RWPE1 (cell line): Measurements from ENCODE around the gene SRCAP.
A peak's percentile ranks its signal among the peaks of the same experiment; 100 is the strongest.

ENCODE experiments used
- CTCF ChIA-PET: fragments of 350-600 bp; sonication (Branson Sonifier 250); formaldehyde crosslinking; extraction: SDS; loops from one replicate; lab custom pipeline; 2021; lab: Yijun Ruan, JAX
- POLR2A ChIA-PET: fragments of 400-600 bp; formaldehyde crosslinking; extraction: SDS; loops from one replicate; lab custom pipeline; 2020; ENCODE audit warnings: antibody characterized with exemption; ENCODE audit not compliant: low non-redundant PET; lab: Yijun Ruan, JAX
- DNase-seq: peaks from one replicate; pipeline ENCODE4 v3.0.0; 2012; ENCODE audit warnings: low spot score
- H3K27ac ChIP-seq: fragments of 450-650 bp; 2 replicates; pipeline ENCODE4 v1.5.1; 2017
- TF ChIP-seq, protein P1 (sequence below): fragments of 450-650 bp; conservative IDR thresholded peaks from 2 replicates; pipeline ENCODE4 v1.5.1; 2017; ENCODE audit warnings: low read depth, mild to moderate bottlenecking

Gene SRCAP

DNA sequence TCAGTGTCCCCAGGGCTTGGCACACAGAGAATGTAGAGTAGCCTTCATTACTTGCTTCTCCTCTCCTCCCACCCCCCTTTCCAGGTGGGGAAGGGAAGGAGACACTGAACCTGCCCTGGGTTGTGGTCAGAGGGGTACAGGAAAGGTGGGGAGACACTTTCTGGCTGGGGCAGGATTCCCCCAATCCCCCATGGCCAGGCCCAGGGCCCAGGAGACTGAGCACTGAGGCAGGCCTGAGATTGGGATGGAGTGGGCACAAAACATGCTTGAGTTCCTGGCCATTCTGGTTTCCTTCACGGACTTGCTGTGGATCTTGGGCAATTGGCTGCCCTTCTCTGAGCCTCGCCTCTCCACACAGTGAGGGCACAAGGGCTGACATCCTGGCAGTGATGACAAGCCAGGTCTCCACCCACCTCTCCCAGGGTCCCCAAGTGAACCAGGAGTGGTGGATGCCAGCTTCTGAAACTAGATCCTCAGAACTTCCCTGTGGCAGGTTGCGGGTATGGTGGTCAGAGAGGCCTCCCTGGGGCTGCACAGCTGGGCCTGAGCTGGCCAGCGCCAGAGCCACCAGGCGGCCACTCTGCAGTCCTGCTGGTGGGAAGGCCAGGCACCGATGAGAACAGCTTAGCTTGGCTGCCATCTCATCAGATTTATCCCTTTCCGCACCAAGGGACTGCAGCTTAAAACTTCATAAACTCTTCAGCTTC is 78.8 kb downstream of the SRCAP start:
- POLR2A ChIA-PET = no interaction called here
- CTCF ChIA-PET = interaction anchor here (0.6 kb wide), 2 partner anchors 228 to 630 kb away, joined by 3 to 4 read pairs; no protein-coding TSS in a partner anchor
- H3K27ac ChIP-seq = peak overlapping the region; percentile 95
- TF ChIP-seq, protein P1, sequence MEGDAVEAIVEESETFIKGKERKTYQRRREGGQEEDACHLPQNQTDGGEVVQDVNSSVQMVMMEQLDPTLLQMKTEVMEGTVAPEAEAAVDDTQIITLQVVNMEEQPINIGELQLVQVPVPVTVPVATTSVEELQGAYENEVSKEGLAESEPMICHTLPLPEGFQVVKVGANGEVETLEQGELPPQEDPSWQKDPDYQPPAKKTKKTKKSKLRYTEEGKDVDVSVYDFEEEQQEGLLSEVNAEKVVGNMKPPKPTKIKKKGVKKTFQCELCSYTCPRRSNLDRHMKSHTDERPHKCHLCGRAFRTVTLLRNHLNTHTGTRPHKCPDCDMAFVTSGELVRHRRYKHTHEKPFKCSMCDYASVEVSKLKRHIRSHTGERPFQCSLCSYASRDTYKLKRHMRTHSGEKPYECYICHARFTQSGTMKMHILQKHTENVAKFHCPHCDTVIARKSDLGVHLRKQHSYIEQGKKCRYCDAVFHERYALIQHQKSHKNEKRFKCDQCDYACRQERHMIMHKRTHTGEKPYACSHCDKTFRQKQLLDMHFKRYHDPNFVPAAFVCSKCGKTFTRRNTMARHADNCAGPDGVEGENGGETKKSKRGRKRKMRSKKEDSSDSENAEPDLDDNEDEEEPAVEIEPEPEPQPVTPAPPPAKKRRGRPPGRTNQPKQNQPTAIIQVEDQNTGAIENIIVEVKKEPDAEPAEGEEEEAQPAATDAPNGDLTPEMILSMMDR = no peak
- no peak for DNase-seq

DNA sequence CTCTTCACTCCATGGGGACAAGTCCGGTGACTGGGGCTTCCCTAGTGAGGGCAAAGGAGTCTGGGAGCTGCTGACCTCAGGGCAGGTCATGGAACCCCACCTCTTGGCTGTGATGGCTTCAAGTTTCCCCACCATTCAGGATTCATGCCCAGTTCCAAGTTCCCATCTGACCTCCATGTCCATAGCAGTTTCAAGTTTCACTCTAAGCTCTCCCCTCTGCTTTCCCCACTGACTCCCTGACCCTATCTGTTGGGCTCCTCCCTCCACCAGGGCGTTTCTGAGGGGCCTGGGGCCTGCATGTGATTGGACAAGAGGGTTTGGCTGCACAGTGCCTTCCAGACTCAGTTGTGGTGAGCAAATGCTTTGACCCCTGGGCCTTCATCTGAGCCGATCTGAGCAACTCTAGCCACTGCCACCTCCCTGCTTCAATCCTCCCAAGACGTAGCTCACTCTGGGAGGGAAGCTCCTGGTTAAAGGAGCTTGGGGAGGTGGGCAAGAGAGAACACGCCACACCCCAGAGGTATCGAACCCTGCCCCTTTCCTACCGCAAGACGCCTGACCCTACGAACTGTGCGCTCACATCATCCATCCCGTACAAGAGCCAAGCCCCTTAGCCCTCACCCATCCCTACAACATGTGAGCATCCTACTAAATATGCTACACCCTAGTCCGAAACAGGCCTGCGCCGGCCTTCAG is 79.7 kb downstream of the SRCAP start:
- ChIA-PET POLR2A (interaction anchor here (0.6 kb wide), 1 partner anchor 131 kb away, joined by 3 read pairs; no protein-coding TSS in a partner anchor), CTCF (interaction anchor here (0.6 kb wide), 1 partner anchor 229 kb away, joined by 4 read pairs; no protein-coding TSS in a partner anchor)
- no peak for DNase-seq
- TF ChIP-seq, protein P1 = no peak
- peak overlapping the region; percentile 95 for H3K27ac ChIP-seq

DNA sequence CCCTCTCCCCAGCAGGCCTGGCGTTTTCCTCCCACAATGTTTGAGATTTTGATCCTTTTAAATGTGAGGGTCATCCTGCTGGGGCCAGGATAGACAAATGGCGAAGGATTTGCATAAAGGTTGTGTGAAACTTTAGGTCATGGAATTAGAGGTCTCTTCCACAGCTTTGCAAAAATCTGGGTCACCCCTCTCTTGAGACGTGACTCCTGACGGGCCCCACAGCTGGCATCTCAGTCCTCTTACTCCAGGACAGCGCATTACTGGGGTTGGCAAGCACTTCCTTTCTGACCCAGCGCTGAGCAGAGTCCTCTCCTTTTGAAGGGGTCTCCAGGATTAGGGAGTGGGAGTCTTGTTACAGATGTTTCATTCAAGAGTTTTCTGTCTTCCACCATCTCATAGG is 80.6 kb downstream of the SRCAP start:
- POLR2A ChIA-PET = no interaction called here
- TF ChIP-seq, protein P1 = no peak
- no peak for DNase-seq
- CTCF ChIA-PET = no interaction called here
- peak overlapping the region; percentile 95 for H3K27ac ChIP-seq

DNA sequence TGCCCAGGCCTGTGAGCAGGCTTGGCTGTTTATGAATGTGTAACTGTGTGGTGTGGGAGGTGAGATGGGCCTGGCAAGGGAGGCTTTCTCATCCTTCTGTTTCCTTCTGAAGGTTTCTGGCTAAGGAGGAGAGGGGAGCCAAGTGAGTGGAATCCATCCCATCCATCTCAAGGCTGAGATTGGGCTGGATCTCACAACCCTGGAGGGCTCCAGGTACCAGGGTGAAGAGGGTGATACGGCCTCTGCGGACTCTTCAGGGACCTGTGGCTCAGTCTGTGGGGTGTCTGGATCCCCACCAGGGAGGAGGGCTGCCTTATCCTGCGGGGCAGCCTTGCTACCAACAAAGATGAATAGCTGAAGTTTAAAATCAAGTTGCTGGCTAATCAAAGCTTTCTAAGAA is 81.0 kb downstream of the SRCAP start:
- ChIA-PET POLR2A (no interaction called here), CTCF (no interaction called here)
- DNase-seq = no peak
- TF ChIP-seq, protein P1 = no peak
- peak overlapping the region; percentile 95 for H3K27ac ChIP-seq

DNA sequence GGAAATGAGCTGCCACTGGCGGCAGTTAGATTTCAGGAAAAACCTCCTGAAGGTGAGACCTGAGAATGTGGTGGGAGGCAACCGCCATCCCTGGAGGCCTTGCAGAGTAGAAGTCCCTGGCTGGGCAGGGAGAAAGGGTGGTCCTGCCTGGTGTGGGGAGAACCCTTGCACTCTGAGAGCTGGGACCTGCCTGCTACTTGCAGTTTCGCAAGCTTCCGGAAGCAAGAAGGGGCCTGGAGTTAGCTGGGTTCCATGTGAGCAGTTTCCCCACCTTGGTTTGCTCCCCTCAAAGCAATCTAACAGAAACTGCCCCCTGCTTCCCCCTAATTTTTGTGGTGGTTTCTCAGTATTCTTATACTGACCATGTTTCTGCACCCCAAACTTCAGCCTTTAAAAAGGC is 81.6 kb downstream of the SRCAP start:
- ChIA-PET POLR2A (no interaction called here), CTCF (interaction anchor here (0.5 to 0.6 kb wide), 2 partner anchors 18 to 25 kb away, joined by 3 to 4 read pairs; no protein-coding TSS in a partner anchor)
- DNase-seq = no peak
- peak overlapping the region; percentile 95 for H3K27ac ChIP-seq
- TF ChIP-seq, protein P1 = no peak

DNA sequence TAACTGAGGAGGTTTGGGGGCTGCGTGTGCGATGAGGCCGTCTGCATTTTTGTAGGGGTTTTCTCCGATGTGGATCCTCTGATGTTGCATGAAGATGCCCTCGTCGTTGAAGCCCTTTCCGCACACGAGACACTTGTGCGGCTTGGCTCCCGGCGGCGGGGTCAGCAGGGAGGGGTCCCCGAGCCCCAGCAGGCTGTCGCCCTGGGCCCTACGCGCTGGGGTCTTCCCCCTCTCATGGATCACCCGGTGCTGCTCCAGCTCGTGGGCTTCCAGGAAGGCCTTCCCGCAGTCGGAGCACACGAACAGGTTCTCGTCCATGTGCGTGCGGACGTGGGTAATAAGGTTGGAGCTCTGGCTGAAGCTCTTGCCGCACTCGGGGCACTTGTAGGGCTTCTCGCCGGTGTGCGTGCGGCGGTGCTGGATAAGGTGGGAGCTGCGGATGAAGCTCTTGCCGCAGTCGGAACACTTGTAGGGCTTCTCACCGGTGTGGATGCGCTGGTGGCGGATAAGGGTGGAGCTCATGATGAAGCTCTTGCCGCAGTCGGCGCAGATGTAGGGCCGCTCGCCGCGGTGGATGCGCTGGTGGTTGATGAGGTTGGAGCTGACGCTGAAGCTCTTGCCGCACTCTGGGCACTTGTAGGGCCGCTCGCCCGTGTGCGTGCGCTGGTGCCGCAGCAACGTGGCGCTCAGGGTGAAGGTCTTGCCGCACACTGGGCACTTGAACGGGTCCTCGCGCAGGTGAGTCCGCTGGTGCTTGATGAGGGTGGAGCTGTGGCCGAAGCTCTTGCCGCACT is 83.7 kb downstream of the SRCAP start:
- TF ChIP-seq, protein P1 = no peak
- CTCF ChIA-PET = interaction anchor here (0.7 to 0.9 kb wide), 2 partner anchors 15 to 120 kb away, joined by 3 to 6 read pairs; no protein-coding TSS in a partner anchor

More for the DNA sequence above, 83.7 kb downstream of the SRCAP start:
- no peak for DNase-seq
- H3K27ac ChIP-seq = no peak overlapping the region; the same call in 1 of the 2 replicates
- POLR2A ChIA-PET = no interaction called here
